ENCODE measurements around the gene EFR3B. TPM values are rescaled to one million over a fixed set of nuclear protein-coding genes. Genes with fewer than 3 reads are reported as not detected.

The EFR3B gene
- total and polyA plus RNA-seq, 2 donors from 2014 or later: 0.39 to 1.1 TPM

- intact Hi-C loops (cut with DNase I): no loop called here
- H3K9ac ChIP-seq (ENCODE audit: low read length in 3 of 3): no peak overlapping the region
- no peaks in the 10 kb centered on the region for H3K36me3 ChIP-seq (ENCODE audit: control insufficient read depth in 2 of 3, insufficient read depth in 3 of 3, low read length in 3 of 3)
- FAIRE-seq (no peak), DNase-seq (peak in 1 of 5 donors; percentile 38)
- no peak overlapping the region for H3K4me3 ChIP-seq (ENCODE audit: low read length in 3 of 3)
- H3K27ac ChIP-seq (ENCODE audit: low read depth in 2 of 2, low read length in 2 of 2): no peak overlapping the region
- peaks cover 0 to 5% (median 0%) of the 10 kb centered on the region in 3 donors for H3K4me1 ChIP-seq (ENCODE audit: control insufficient read depth in 2 of 3, insufficient read depth in 2 of 3, low read depth in 1 of 3, low read length in 3 of 3)
- no peak for TF ChIP-seq CTCF (IDR thresholded peaks at IDR 0.05; ENCODE audit: borderline replicate concordance, extremely low read depth, insufficient read depth)
- no peaks in the 10 kb centered on the region for H3K27me3 ChIP-seq (ENCODE audit: control insufficient read depth, insufficient read depth, low read length)
- no peaks in the 10 kb centered on the region for H3K9me3 ChIP-seq (ENCODE audit: control insufficient read depth in 2 of 3, insufficient read depth in 1 of 3, low read length in 3 of 3)
These were observed 85.8 kb downstream of the EFR3B start for GRCh38 chr2:25127646-25128045.

GRCh38 chr2:25129901-25130520, 88.1 kb downstream of the EFR3B start:
- no peak for FAIRE-seq
- Histone ChIP-seq H3K27ac (ENCODE audit: low read depth in 2 of 2, low read length in 2 of 2) (no peak overlapping the region), H3K9me3 (ENCODE audit: control insufficient read depth in 2 of 3, insufficient read depth in 1 of 3, low read length in 3 of 3) (no peaks in the 10 kb centered on the region), H3K36me3 (ENCODE audit: control insufficient read depth in 2 of 3, insufficient read depth in 3 of 3, low read length in 3 of 3) (no peaks in the 10 kb centered on the region), H3K27me3 (ENCODE audit: control insufficient read depth, insufficient read depth, low read length) (no peaks in the 10 kb centered on the region), H3K4me1 (ENCODE audit: control insufficient read depth in 2 of 3, insufficient read depth in 2 of 3, low read depth in 1 of 3, low read length in 3 of 3) (peaks cover 0 to 5% (median 0%) of the 10 kb centered on the region in 3 donors), H3K9ac (ENCODE audit: low read length in 3 of 3) (no peak overlapping the region), H3K4me3 (ENCODE audit: low read length in 3 of 3) (no peak overlapping the region)
- TF ChIP-seq CTCF (IDR thresholded peaks at IDR 0.05; ENCODE audit: borderline replicate concordance, extremely low read depth, insufficient read depth): no peak
- intact Hi-C loops (cut with DNase I): loop anchor here (10.0 kb wide), 1 partner anchor 155 kb away; the partner anchor contains the start of gene DNAJC27
- peak in 1 of 5 donors; percentile 58 for DNase-seq

- FAIRE-seq (no peak), DNase-seq (no peak)
- TF ChIP-seq CTCF (IDR thresholded peaks at IDR 0.05; ENCODE audit: borderline replicate concordance, extremely low read depth, insufficient read depth): no peak
- Histone ChIP-seq H3K4me3 (ENCODE audit: low read length in 3 of 3) (peak overlapping the region in 1 of 3 donors; percentile 29), H3K27me3 (ENCODE audit: control insufficient read depth, insufficient read depth, low read length) (no peaks in the 10 kb centered on the region), H3K27ac (ENCODE audit: low read depth in 2 of 2, low read length in 2 of 2) (no peak overlapping the region), H3K9me3 (ENCODE audit: control insufficient read depth in 2 of 3, insufficient read depth in 1 of 3, low read length in 3 of 3) (no peaks in the 10 kb centered on the region), H3K9ac (ENCODE audit: low read length in 3 of 3) (no peak overlapping the region), H3K4me1 (ENCODE audit: control insufficient read depth in 2 of 3, insufficient read depth in 2 of 3, low read depth in 1 of 3, low read length in 3 of 3) (peaks cover 0 to 5% (median 0%) of the 10 kb centered on the region in 3 donors), H3K36me3 (ENCODE audit: control insufficient read depth in 2 of 3, insufficient read depth in 3 of 3, low read length in 3 of 3) (no peaks in the 10 kb centered on the region)
- intact Hi-C loops (cut with DNase I): loop anchor here (10.0 kb wide), 1 partner anchor 156 kb away; the partner anchor contains the start of gene DNAJC27
These were observed 89.3 kb downstream of the EFR3B start for GRCh38 chr2:25131253-25131566.
